ENCODE results near the gene MYCBP. TPM values are rescaled to one million over a fixed set of nuclear protein-coding genes. Genes with fewer than 3 reads are reported as not detected.

MYCBP gene
- total RNA-seq, 1 donor, result 2.5 TPM

GRCh38 chr1:38885092-38885491 is 11.9 kb upstream of the MYCBP start:
- Histone ChIP-seq H3K36me3 (ENCODE audit: insufficient read depth, low read length) (no peaks in the 10 kb centered on the region), H3K4me2 (ENCODE audit: insufficient read depth, low read length) (no peak overlapping the region), H4K20me1 (ENCODE audit: insufficient read depth, low read length) (no peaks in the 10 kb centered on the region), H3K79me2 (ENCODE audit: insufficient read depth, low read length) (peaks cover 5% of the 10 kb centered on the region), H3K9me3 (ENCODE audit: low read depth, low read length) (no peaks in the 10 kb centered on the region), H3K4me3 (ENCODE audit: insufficient read depth, low read length) (no peak overlapping the region), H3K27me3 (ENCODE audit: insufficient read depth, low read length) (no peaks in the 10 kb centered on the region), H3K4me1 (ENCODE audit: insufficient read depth, low read length) (no peaks in the 10 kb centered on the region), H2AFZ (ENCODE audit: low read length) (no peak overlapping the region), H3K27ac (ENCODE audit: low read depth, low read length) (no peak overlapping the region)
- peak; percentile 61 for DNase-seq (ENCODE audit: insufficient read length, low spot score, missing footprints)
- TF ChIP-seq CTCF (IDR thresholded peaks at IDR 0.05; ENCODE audit: extremely low read depth, low read depth, low read length), result no peak

- Histone ChIP-seq H3K4me3 (ENCODE audit: insufficient read depth, low read length) (no peak within 1 kb of the TSS), H3K9me3 (ENCODE audit: low read depth, low read length) (no peaks in the 10 kb centered on the region), H3K4me2 (ENCODE audit: insufficient read depth, low read length) (no peak within 1 kb of the TSS), H3K79me2 (ENCODE audit: insufficient read depth, low read length) (peaks cover 5% of the 10 kb centered on the region), H3K36me3 (ENCODE audit: insufficient read depth, low read length) (no peaks in the 10 kb centered on the region), H3K27me3 (ENCODE audit: insufficient read depth, low read length) (no peaks in the 10 kb centered on the region), H4K20me1 (ENCODE audit: insufficient read depth, low read length) (no peaks in the 10 kb centered on the region), H2AFZ (ENCODE audit: low read length) (no peak within 1 kb of the TSS), H3K27ac (ENCODE audit: low read depth, low read length) (no peak within 1 kb of the TSS), H3K4me1 (ENCODE audit: insufficient read depth, low read length) (no peaks in the 10 kb centered on the region)
- TF ChIP-seq CTCF (IDR thresholded peaks at IDR 0.05; ENCODE audit: extremely low read depth, low read depth, low read length), result no peak
- DNase-seq (ENCODE audit: insufficient read length, low spot score, missing footprints), result peak; percentile 56
These were observed 8.3 kb upstream of the MYCBP start, which contains the start of gene GJA9 for GRCh38 chr1:38881487-38881886. Gene GJA9 (minus strand): TSS chr1:38881587. CDS start chr1:38876098, 5,489 bp downstream.

- peaks cover 10% of the 10 kb centered on the region for H3K4me1 ChIP-seq (ENCODE audit: insufficient read depth, low read length)
- no peak for DNase-seq (ENCODE audit: insufficient read length, low spot score, missing footprints)
- peaks cover 4% of the 10 kb centered on the region for H4K20me1 ChIP-seq (ENCODE audit: insufficient read depth, low read length)
- H3K36me3 ChIP-seq (ENCODE audit: insufficient read depth, low read length), result no peaks in the 10 kb centered on the region
- no peak for TF ChIP-seq CTCF (IDR thresholded peaks at IDR 0.05; ENCODE audit: extremely low read depth, low read depth, low read length)
- peaks cover 49% of the 10 kb centered on the region for H3K79me2 ChIP-seq (ENCODE audit: insufficient read depth, low read length)
- no peak overlapping the region for H3K27ac ChIP-seq (ENCODE audit: low read depth, low read length)
- peak overlapping the region; percentile 18 for H2AFZ ChIP-seq (ENCODE audit: low read length)
- H3K4me3 ChIP-seq (ENCODE audit: insufficient read depth, low read length), result no peak overlapping the region
- H3K4me2 ChIP-seq (ENCODE audit: insufficient read depth, low read length), result no peak overlapping the region
- H3K9me3 ChIP-seq (ENCODE audit: low read depth, low read length), result no peaks in the 10 kb centered on the region
- H3K27me3 ChIP-seq (ENCODE audit: insufficient read depth, low read length), result no peaks in the 10 kb centered on the region
These were observed 2.7 kb upstream of the MYCBP start for GRCh38 chr1:38875811-38876210.

- Histone ChIP-seq H3K79me2 (ENCODE audit: insufficient read depth, low read length) (peaks cover 70% of the 10 kb centered on the region), H3K4me2 (ENCODE audit: insufficient read depth, low read length) (peak overlapping the region; percentile 84), H2AFZ (ENCODE audit: low read length) (peak overlapping the region; percentile 52), H3K9me3 (ENCODE audit: low read depth, low read length) (no peaks in the 10 kb centered on the region), H3K27ac (ENCODE audit: low read depth, low read length) (peak overlapping the region; percentile 7), H3K36me3 (ENCODE audit: insufficient read depth, low read length) (no peaks in the 10 kb centered on the region), H4K20me1 (ENCODE audit: insufficient read depth, low read length) (peaks cover 4% of the 10 kb centered on the region), H3K4me1 (ENCODE audit: insufficient read depth, low read length) (peaks cover 10% of the 10 kb centered on the region), H3K4me3 (ENCODE audit: insufficient read depth, low read length) (peak overlapping the region; percentile 73), H3K27me3 (ENCODE audit: insufficient read depth, low read length) (no peaks in the 10 kb centered on the region)
- no peak for TF ChIP-seq CTCF (IDR thresholded peaks at IDR 0.05; ENCODE audit: extremely low read depth, low read depth, low read length)
- peak; percentile 72 for DNase-seq (ENCODE audit: insufficient read length, low spot score, missing footprints)
These were observed 634 bp downstream of the MYCBP start for GRCh38 chr1:38872401-38873026.
